RCC 7860 (cell line): ENCODE results near the gene INPP1.
A peak's percentile ranks its signal among the peaks of the same experiment; 100 is the strongest.

Experiments used
- DNase-seq: peaks from one replicate; pipeline ENCODE4 v3.0.0-alpha.2; 2015; ENCODE audit warnings: low spot score
- FAIRE-seq: peaks from 2 replicates; lab custom pipeline; 2012; peaks lifted over from hg19 to GRCh38; lab: Jason Lieb, UNC

The INPP1 gene

DNA sequence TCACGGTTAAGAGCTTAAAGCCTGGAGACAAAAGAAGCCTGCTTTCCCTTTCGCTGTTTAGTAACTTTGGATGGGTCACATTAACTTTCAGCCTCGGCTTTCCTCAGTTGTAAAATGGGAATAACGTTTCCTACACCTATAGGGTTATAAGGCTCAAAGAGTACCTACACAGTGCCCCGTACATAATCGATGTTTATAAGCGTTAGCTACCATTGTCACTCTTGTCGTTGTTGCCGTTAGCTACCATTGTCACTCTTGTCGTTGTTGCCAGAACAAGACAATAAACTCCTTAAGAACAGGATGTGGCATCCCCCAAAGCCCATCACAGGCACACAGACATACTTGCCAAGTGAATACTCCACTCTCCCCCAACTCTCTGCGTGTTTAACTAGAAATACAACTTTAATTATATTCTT lies 63.9 kb downstream of the INPP1 start:
- FAIRE-seq = no peak
- DNase-seq = no peak

DNA sequence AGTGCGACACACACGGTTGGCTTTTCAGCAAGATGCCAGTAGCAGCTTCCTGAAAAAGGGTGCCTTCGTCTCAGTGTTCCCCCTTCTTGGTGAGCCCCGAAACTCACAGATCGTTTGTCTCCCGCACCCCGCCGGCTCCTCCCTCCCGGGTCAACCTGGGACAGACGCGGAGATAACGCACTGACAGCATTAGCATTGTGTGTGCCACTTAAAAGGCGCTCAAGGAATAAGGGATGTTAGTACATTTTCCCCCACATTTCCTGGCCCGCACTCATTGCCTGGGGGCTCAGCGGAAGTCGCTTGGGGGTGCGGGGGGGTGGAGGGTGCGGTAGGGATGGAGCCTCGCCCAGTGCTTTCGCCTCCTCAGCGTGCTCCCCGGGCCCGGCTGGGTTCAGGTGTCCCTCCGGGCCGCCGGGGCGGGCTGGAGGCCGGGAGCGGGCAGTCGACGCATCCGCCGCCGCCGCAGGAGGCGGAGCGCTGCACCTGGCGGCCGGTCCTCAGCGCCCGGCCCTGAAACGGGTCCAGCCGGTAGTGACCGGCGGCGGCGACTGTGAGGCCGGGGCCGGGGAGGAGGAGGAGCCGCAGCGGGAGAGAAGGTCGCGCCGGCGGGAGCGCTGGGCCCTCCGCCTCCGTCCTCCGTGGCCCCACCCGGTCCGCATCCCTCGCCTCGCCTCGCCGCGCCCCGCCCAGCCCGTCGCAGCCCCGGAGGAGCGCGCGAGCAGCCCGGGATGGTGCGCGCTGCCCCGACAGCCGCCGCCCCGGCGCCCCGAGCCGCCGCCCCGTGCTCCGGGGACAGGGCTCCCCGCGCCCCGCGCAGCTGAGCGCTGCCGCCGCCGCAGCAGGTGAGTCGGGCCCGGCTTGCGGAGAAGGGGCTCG lies 64.5 kb downstream of the INPP1 start, which contains the start of gene MFSD6:
Gene MFSD6 (plus strand): TSS at position 694 of the 876 bp plus-strand sequence. CDS start 27,675 bp downstream, outside the sequence.
- FAIRE-seq (no peak), DNase-seq (no peak)

DNA sequence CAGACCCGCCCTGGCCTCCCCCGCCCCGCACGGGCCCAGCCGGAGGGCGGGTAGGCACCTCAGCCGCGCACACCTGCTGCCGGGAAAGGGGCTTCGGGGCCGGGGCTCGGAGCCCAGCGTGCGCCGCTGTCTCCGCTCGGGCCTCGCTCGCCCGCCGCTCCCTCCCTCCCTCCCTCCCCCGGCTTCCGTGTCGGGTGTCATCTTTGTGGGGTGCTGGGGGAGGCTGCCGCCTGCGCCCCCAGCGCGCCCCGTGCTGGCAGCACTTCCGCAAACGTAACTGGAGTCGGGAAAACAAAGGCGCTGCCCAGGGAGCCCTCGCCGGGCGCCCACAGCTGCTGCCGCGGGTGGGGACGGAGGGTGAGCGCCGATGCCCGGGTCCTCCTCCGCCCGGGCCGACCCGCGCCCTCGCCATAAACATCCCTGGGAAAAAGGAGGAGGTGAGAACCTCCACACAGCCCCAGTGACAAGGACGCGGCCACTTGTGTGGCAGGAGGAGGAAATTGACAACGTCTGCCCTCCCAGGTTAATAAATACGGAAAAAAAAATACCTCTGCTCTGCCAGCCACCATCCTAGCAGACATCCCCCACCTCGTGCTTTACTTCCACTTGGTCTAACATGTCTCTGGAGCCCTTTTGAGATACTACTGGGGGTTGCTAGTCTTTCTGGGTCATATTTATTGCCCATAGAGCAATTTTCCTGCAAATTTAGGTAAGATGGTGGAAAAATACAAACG lies 65.3 kb downstream of the INPP1 start:
- FAIRE-seq = no peak
- DNase-seq = no peak

DNA sequence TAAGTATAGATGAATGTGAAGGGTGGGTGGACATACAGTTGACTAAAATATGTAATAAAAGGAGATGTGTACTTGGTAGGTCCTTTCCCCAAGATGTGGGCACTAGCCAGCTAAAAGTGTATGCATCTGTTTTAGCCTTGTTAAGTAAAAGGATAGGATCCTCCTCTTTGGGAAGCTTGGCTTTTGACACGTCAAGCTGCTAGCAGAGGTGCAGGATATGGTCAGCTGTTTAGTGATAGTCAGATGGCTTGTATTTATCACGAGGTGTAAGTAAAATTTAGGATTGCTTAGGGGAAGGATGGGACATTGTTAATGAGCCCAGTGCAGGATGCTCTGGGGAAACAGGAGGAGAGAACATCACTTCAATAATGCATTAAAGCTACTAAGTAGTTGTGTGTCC lies 66.2 kb downstream of the INPP1 start:
- FAIRE-seq (no peak), DNase-seq (no peak)

DNA sequence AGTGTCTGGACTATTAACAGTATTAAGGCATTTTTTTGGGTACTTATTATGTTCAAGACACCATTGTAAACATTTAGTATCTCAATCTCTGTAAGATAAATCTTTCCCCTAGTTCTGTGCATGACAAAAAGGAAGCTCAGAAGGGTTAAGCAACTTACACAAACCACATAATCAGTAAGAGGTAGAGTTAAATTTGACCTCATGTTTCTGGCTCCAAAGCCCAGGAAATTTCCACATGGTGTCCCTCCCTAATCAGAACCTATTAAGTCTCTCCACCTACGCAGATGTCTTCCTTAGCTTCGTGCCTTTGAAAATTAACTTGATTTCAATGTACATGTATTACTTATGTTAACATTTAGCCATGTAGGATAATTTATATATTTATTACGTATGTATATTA lies 66.8 kb downstream of the INPP1 start:
- FAIRE-seq (no peak), DNase-seq (no peak)

DNA sequence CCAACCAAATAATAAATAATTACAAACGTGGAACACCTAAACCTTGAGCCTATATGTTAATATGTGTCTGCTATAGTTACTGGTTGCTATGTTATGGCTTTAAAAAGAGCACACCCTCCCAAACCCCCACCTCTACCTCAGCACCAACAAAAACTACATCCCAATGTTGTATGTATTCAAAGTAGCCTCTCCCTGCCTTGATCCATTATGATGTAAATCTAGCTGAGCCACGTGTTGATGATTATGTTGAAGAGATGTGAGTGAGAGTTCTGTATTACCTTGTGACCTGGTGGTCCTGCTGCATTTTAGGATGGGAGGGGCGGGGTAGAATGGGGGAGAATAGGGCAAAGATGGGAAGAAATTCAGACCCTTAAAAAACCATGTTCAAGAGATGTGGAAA lies 69.6 kb downstream of the INPP1 start:
- DNase-seq (no peak), FAIRE-seq (no peak)

DNA sequence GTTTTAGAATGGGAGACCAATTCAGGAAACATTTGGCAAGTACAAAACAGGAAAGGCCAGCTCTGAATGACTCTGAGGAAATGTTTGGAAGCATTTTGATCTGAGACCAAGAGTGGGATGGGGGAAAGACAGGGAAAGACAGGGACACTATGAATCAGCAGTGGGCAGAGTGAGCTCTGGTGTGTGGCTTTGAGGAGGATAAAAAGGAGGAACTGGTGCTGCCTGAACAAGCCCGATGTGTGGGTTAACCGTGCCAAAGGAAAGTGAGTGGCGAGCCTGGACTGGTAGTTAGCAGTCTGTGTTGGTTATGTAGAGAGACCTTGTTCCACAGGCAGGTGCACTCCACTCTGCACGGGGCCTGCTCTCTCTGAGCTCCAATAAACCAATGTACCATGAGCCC lies 70.0 kb downstream of the INPP1 start:
- FAIRE-seq (no peak), DNase-seq (no peak)

DNA sequence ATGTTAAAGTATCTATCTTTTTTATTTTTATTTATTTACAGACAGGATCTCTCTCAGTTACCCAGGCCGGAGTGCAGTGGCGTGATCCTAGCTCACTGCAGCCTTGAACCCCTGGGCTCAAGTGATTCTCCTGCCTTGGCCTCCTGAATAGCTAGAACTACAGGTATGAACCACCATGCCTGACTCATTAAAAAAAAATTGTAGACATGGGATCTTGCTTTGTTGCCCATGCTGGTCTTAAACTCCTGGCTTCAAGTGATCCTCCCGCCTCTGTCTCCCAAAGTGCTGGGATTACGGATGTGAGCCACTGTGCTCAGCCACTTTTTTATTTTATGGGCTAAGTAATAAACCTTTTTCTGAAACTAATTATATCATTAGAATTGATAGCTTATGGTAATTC lies 71.9 kb downstream of the INPP1 start:
- FAIRE-seq (no peak), DNase-seq (no peak)

DNA sequence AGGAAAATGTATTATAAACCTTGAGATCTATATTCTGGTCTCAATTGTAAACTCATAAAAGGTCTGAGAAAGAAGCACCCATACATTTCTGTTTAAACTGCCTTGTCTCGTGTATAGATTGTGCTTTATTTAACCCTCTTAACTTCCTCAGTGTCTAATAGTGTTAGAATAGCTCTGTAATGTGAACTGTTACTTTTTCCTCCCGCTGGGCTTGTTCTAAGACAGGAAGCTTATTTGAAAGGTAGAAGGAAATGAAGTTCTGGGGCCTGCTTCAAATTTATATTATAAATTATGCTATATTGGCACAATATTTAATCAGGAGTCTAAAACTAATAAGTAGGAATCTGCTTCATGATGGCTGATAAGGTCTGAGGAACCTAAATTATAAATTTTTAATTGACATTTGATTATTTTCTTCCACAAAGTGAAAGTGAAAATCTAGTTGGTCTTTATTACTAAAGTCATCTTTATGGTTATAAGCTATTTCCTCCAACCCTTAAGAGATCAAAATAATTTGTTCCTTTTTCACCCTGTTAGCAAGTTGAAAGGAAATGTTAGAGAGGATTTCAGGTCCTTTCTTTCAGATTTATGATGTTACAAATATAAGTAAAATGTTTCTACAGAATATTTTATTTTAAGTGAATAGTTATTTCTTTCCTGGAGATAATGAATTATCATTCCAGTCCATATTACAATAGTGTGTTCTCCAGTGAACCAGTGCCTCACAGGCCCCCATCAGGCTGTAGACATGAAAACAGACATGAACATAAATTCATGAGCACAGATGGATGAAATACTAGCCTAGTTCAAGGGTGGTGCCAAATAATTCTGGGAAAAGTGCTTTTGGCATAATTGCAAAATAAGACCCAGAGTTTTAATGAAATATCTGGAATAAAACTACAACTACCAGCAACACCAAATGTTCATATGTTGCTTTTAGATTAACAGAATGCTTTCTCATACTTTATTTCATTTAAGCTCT lies 72.7 kb downstream of the INPP1 start:
- no peak for DNase-seq
- no peak for FAIRE-seq

DNA sequence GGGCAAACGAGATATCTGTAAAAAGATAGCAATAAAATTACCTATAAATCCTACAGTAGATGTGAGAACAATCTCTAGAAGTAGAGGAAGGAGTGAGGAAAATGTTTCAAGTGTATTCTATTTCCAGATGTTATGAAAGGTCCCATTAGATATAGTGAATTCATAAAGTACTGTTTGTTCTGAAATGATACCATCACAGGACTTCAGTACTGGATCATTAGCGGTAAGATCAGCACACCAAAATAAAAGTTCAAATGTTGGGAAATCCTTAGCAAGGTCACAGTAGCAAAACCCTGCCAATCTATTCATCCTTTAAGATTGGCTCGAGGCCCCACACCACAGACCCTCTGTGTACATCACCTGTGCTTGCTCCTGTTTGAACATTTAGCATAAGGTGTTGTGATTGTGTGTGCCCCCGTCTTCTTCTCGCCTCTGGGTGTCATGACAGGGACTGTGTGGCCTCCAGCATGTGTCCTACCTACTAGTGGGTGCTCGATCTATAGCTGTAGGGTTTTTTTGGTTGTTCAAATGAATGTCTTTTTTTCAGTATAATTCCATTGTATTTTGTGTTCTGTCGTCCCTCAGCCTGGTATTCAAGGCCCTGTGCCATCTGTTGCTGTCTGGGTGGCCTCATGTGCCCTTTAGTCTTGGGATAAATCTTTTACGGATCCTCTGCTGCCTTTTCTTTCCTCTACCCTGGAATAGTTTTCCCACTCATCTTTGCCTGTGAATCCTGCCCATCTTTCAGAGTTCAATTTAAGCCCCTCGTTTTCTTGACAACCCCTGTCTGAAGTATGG lies 73.9 kb downstream of the INPP1 start:
- DNase-seq = no peak
- no peak for FAIRE-seq

DNA sequence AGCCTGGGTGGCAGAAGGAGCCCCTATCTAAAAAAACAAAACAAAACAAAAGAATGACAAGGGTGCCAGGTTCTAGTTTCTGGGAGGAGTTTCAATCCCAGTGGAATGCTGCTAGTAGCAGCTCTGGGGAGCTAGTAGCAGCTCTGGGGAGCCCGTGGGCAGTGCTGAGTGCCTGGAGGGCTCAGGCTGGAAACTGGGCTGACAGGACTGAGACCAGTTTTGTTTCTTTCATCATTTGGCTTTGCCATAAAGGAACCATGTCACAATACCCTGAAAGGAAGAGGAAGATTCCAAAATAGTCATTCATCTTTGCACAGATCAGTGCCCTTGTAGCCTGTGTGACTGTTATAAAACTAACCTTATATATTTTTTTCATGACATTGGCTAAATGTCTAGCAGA lies 75.3 kb downstream of the INPP1 start:
- FAIRE-seq (no peak), DNase-seq (no peak)

DNA sequence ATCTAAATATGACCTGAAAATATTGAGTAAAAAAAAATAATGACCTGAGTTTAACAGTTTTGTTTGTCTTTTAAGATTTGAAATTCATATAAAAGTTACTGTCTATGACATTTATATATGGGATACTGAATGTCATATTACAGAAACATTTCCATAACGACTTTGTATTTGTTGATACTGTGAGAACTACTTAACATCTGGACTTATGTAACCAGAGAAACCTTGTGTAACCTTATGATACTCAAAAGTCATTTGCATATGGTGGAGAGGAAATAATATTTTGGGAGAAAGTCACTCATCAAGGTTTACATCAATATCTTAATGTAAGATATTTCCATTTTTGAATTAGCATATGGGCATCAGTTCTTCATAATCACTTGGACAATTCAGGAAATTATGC lies 77.4 kb downstream of the INPP1 start:
- FAIRE-seq (peak; percentile 7), DNase-seq (no peak)
